Measurements from ENCODE around the gene DNALI1. TPM values are rescaled to one million over a fixed set of nuclear protein-coding genes. Genes with fewer than 3 reads are reported as not detected.
A peak's percentile ranks its signal among the peaks of the same experiment; 100 is the strongest.
"Not testable (repeated sequence)": the region's sequence is repeated elsewhere in the genome, so short reads cannot be mapped to it uniquely, and the experiment has no call there.

The DNALI1 gene
- total RNA-seq, 1 donor from 2014 or later = 11.5 TPM

DNA sequence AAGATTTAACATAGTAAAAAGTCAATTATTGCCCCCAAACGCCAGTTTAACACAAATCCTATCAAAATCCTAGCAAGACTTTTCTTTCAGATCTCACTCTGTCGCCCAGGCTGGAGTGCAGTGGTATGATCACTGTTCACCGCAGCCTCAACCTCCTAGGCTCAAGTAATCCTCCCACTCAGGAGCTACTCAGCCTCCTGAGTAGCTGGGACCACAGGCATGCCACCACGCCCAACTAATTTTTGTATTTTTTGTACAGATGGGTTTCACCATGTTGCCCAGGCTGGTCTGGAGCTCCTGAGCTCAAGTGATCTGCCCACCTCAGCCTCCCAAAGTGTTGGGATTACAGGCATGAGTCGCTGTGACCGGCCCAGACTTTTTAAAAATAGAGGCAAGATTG is 7.4 kb upstream of the DNALI1 start:
- intact Hi-C loops (cut with DNase I) = no loop called here
- DNase-seq (ENCODE audit: low spot score) (no peak), ATAC-seq (no peak)

GRCh38 chr1:37553598-37553926 is 3.2 kb upstream of the DNALI1 start:
- intact Hi-C loops (cut with DNase I) = no loop called here
- ATAC-seq = no peak
- DNase-seq (ENCODE audit: low spot score) = no peak

- intact Hi-C loops (cut with DNase I) = no loop called here
- DNase-seq (ENCODE audit: low spot score) (peak; percentile 94), ATAC-seq (peak; percentile 97)
Observed at GRCh38 chr1:37553927-37554808, 2.6 kb upstream of the DNALI1 start, which contains the start of gene SNIP1. TSS of gene SNIP1 (minus strand) at chr1:37554293. CDS start at chr1:37554229, 64 bp downstream.

DNA sequence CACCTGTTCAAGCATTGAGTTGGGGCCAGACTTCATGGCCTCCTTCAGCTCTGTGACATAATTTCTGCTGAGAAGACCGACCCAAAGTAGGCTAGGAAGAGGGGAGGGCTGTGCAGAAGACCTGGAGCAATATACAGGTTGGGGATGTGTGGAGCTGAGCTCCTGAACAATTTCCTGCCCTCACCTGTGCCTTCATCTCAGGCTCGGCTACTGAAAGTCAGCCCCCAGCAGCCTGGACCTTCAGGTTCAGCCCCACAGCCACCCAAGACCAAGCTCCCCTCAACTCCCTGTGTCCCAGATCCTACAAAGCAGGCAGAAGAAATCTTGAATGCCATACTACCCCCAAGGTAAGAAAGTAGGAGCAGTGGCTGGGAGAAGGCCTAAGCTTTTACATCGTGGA is 662 bp downstream of the DNALI1 start:
- ATAC-seq = no peak
- DNase-seq (ENCODE audit: low spot score) = no peak
- intact Hi-C loops (cut with DNase I) = no loop called here

- no peak for ATAC-seq
- DNase-seq (ENCODE audit: low spot score) = no peak
- intact Hi-C loops (cut with DNase I) = no loop called here
Observed at GRCh38 chr1:37558411-37558810, 1.7 kb downstream of the DNALI1 start.

GRCh38 chr1:37559080-37559479 is 2.3 kb downstream of the DNALI1 start:
- intact Hi-C loops (cut with DNase I) = no loop called here
- ATAC-seq (no peak), DNase-seq (ENCODE audit: low spot score) (no peak)

DNA sequence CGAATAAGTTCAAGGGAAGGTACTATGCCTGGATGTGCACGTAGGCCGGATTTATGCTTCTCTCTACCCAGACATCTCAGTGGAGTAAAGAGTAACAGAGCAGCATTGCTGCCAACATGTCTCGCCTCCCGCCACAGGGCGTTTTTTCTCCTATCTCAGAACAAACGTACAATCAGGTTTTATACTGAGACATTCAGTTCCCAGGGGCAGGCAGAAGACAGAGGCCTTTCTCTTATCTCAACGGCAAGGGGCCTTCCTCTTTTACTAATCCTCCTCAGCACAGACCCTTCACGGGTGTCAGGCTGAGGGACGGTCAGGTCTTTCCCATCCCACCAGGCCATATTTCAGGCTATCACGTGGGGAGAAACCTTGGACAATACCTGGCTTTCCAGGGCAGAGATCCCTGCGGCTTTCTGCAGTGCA is 3.2 kb downstream of the DNALI1 start:
- DNase-seq (ENCODE audit: low spot score); intact Hi-C loops (cut with DNase I); ATAC-seq: not testable (repeated sequence)

DNA sequence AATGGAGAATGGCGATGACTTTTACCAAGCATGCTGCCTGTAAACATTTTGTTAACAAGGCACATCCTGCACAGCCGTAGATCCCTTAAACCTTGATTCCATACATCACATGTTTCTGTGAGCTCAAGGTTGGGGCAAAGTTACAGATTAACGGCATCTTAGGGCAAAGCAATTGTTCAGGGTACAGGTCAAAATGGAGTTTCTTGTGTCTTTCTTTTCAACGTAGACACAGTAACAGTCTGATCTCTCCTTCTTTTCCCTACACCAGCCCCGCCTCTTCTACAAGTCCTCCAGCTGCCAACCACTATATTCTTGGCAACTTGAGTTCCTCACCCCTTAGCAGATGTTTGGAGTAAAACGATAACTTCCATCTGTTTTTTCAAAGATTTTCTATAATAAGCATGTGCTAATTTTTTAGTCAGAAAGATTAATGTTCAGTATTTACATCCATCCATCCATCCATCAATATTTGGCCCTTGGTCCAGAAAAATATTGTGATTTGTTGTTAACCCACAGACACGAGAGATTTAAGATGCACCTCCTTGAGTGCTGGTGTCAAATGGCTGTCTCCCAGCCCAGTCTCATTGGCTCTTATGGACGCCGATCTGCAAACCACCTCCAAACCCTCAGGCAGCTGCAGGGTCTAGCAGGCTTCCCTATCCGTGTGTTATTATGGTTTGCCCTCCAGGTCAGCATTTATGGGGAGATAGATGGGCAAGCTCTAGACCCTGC is 3.8 kb downstream of the DNALI1 start:
- ATAC-seq (no peak), DNase-seq (ENCODE audit: low spot score) (no peak)
- intact Hi-C loops (cut with DNase I) = no loop called here

GRCh38 chr1:37561133-37562132 is 4.7 kb downstream of the DNALI1 start:
- no peak for ATAC-seq
- intact Hi-C loops (cut with DNase I) = no loop called here
- DNase-seq (ENCODE audit: low spot score) = no peak

GRCh38 chr1:37562984-37563383 is 6.2 kb downstream of the DNALI1 start:
- DNase-seq (ENCODE audit: low spot score) (no peak), ATAC-seq (no peak)
- intact Hi-C loops (cut with DNase I) = no loop called here

- intact Hi-C loops (cut with DNase I) = no loop called here
- no peak for DNase-seq (ENCODE audit: low spot score)
- ATAC-seq = no peak
Observed at GRCh38 chr1:37564892-37565291, 8.2 kb downstream of the DNALI1 start.

DNA sequence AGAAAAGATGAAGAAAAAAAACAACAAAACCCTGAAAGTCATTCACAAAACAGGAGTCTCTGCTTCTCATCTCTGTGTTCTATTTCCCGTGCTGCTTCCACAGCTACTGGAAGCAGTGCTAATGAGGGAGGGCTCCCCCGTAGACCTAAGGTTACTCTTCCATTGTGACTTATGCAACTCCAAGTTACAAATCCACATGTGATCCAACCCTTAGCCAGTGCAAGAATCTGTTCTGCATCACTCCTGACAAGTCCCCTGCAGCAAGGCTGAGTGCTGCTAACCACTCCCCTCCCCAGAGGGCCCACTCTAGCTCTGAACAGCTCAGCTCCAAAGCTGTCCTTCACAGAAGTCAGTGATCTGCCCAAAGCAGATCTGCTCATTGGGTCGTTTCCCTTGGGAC is 10.3 kb downstream of the DNALI1 start:
- DNase-seq (ENCODE audit: low spot score) = no peak
- intact Hi-C loops (cut with DNase I) = no loop called here
- no peak for ATAC-seq

GRCh38 chr1:37570528-37571334 is 14.0 kb downstream of the DNALI1 start:
- no peak for ATAC-seq
- no peak for DNase-seq (ENCODE audit: low spot score)
- intact Hi-C loops (cut with DNase I) = no loop called here

- DNase-seq (ENCODE audit: low spot score) = no peak
- ATAC-seq = no peak
- intact Hi-C loops (cut with DNase I) = no loop called here
Observed at GRCh38 chr1:37574834-37575480, 18.2 kb downstream of the DNALI1 start.

GRCh38 chr1:37575692-37576091 is 19.0 kb downstream of the DNALI1 start:
- ATAC-seq = no peak
- DNase-seq (ENCODE audit: low spot score) = no peak
- intact Hi-C loops (cut with DNase I) = no loop called here

- DNase-seq (ENCODE audit: low spot score); ATAC-seq: not testable (repeated sequence)
Observed at GRCh38 chr1:37584544-37584943, 27.8 kb downstream of the DNALI1 start.

GRCh38 chr1:37588939-37589338 is 32.2 kb downstream of the DNALI1 start:
- intact Hi-C loops (cut with DNase I) = no loop called here
- ATAC-seq (no peak), DNase-seq (ENCODE audit: low spot score) (no peak)

More at GRCh38 chr1:37584544-37584943, 27.8 kb downstream of the DNALI1 start:
- intact Hi-C loops (cut with DNase I) = not testable (repeated sequence)

DNA sequence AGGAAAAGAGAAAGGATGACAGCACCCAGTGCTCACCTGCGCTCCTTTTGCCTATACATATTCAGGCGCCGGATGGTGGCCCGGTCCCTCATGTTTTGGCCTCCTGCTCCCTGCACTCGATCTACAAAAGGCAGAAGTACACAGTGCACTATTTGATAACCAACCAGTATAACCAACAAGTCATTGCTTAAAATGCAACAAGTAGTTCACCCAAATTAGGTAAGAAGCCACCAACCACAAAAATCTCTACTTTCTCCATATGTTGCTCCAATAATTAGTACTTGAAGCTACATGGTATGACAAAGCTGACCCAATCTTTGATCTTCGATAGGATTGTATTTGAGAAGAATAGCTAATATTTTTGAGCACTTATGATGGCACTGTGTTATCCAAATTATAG is 37.0 kb downstream of the DNALI1 start:
- intact Hi-C loops (cut with DNase I) = no loop called here
- DNase-seq (ENCODE audit: low spot score) = no peak
- ATAC-seq = no peak

Measured in sciatic nerve (tissue), 2 donors.